ENCODE results near the gene ADGRD1. TPM values are rescaled to one million over a fixed set of nuclear protein-coding genes. Genes with fewer than 3 reads are reported as not detected.
"Not testable (repeated sequence)": the region's sequence is repeated elsewhere in the genome, so short reads cannot be mapped to it uniquely, and the experiment has no call there.

ADGRD1 gene
- polyA plus RNA-seq, 4 donors: 15.4 to 74.1 (median 18.7) TPM

DNA sequence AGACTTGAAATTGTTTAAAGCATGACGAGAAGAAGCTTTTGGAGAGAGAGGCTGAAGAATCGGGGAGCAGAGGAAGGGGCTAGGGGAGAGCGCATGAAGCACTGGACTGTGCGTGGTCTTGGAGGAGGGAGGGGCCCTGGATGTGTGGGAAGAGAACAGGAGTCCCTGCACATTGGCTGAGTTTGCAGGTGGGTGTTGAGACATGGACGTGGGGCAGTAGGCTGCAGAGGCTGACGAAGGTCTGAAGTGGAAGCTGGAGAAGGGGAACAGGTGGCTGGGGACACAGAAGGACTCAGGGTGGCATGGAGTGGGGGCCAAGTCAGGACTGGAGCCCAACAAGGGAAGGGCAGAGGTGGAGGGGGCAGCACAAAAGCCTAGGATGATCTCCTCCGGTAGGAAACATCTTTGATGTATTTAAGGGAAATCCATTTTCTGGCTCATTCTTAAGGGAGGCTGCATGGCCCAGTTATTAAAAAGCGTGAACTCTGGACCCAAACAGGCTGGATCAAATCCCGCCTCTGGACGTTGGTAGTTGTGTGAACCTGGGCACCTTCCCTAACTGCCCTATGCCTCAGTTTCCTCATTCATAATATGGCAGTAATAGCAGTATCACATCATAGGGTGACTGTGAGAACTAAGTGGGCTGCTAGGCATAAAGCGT, 29.0 kb downstream of the ADGRD1 start:
- DNase-seq (ENCODE audit: low read depth in 4 of 4, low spot score in 3 of 4): no peak

GRCh38 chr12:130983328-130984017, 29.8 kb downstream of the ADGRD1 start:
- DNase-seq (ENCODE audit: low read depth in 4 of 4, low spot score in 3 of 4): no peak

- no peak for DNase-seq (ENCODE audit: low read depth in 4 of 4, low spot score in 3 of 4)
These were observed 30.7 kb downstream of the ADGRD1 start for GRCh38 chr12:130984183-130985058.

GRCh38 chr12:130987151-130987931, 33.6 kb downstream of the ADGRD1 start:
- DNase-seq (ENCODE audit: low read depth in 4 of 4, low spot score in 3 of 4): no peak

DNA sequence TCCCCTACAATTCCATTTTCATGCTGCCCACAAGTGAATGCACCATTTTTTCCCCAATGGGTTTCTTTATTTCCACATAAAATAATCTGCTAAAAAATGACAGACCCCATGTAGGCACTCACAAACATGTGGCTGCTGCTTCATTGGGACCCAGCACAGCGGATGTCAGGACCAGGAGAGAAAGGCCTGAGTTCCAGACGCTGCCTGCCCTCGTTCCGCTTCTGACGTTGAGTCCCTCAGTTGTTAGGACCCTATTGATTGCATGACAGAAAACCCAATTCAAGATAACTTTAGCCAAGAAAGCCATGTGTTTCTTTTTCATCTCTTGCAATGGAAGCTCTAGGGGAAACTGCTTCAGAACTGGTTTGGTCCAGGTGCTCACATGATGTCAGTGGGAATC, 34.6 kb downstream of the ADGRD1 start:
- no peak for DNase-seq (ENCODE audit: low read depth in 4 of 4, low spot score in 3 of 4)

DNA sequence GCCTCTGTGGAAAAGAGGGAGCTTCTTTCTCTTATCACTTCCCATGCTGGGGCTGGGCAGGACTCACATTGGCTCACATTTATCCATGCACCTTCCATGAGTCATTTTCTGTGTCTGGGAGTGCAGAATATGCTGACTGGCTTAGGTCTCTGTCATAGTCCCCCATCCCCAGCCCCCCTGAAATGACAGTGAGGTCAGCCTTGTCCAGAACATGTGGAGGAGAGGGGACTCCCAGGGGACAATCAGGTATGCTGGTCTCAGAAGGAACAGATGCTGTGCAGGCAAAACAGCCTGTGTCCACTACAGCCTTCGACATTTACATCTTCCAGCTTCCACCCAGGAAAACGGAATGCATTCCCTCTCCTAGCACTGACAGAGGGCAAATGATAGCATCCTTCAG, 35.0 kb downstream of the ADGRD1 start:
- DNase-seq (ENCODE audit: low read depth in 4 of 4, low spot score in 3 of 4): no peak

GRCh38 chr12:130989391-130989790, 35.7 kb downstream of the ADGRD1 start:
- no peak for DNase-seq (ENCODE audit: low read depth in 4 of 4, low spot score in 3 of 4)

DNA sequence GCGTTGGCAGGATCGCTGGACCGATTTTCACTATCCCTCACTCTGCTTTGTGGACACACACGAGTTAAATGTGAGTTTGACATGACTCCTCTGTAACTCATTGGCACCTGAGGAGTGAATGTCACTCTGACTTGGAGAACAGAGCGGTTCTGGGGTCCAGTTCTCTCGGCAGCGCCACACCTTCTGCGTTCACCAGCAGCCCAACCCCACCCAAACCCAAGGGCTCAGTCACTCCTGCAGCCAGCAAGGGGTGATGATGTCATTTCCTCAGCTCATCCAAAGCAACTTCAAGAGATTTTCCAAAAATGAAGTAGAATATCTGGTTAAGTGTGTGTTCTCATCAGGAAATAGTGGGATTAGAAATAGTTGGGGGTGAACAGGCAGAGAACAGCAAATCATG, 36.3 kb downstream of the ADGRD1 start:
- no peak for DNase-seq (ENCODE audit: low read depth in 4 of 4, low spot score in 3 of 4)

GRCh38 chr12:130992448-130992847, 38.7 kb downstream of the ADGRD1 start:
- DNase-seq (ENCODE audit: low read depth in 4 of 4, low spot score in 3 of 4): no peak

- DNase-seq (ENCODE audit: low read depth in 4 of 4, low spot score in 3 of 4): no peak
These were observed 39.4 kb downstream of the ADGRD1 start for GRCh38 chr12:130992979-130993538.

DNA sequence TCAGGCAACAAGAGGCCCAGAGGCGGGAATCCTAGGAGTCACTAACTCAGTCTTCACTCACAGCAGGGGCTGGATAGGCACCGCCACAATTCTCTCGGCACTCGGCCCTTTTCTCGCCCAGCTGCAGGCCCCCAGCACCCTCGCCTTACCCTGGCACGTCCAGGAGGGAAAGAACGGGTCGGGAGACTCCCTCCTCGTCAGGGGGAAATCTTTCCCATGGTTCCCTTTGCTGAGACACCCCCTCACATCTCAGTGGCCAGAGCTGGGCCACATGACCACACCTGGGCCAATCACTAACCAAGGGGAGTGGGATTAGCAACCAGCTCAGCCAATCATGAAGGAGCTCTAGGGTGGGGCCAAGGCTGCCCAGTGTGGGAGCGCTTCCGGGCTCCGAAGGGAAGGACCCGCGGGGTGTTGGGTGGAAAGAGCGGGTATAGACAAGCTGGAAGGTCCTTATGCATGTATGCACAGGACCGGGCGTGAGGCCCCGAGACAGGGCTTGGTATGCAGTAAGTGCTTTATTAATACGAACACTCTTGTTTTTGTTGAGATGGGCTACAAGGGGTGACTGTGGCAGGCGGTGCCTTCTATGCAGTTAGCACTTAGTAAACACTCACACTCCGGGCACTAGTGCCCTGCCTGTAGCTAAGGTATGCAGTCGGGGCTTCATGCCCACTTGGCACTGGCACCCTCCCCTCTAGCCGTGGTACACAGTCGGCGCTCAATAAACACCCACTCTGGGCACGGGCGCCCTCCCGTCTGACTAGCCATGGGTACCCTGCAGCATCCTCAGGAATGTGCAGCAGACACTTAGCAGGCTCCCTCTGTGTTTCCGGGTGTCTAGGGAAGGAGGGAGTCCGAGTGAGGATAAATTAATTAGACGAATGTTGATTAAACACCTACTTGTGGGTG, 40.3 kb downstream of the ADGRD1 start:
- DNase-seq (ENCODE audit: low read depth in 4 of 4, low spot score in 3 of 4): no peak

GRCh38 chr12:130994821-130995375, 41.2 kb downstream of the ADGRD1 start:
- no peak for DNase-seq (ENCODE audit: low read depth in 4 of 4, low spot score in 3 of 4)

DNA sequence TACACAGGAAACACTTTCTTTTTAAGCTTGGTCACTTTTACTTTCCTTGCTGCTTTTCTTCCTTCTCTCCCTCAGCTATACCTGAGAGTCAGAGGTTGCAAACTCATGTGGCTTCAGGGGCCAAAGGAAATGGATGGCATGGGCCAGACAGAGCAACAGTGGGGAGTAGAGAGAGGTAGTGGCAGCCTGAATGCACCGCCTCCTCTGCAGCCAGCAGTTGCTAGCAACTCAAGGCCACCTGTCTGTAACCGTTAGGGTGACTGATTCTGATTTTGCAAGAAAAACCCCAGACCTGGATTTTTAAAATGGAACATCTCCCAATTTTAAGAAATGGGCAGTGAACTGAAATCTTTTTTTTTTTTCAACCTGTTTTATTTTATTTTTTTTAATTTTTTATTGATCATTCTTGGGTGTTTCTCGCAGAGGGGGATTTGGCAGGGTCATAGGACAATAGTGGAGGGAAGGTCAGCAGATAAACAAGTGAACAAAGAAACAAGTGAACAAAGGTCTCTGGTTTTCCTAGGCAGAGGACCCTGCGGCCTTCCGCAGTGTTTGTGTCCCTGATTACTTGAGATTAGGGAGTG, 41.8 kb downstream of the ADGRD1 start:
- not testable (repeated sequence) for DNase-seq (ENCODE audit: low read depth in 4 of 4, low spot score in 3 of 4)

- DNase-seq (ENCODE audit: low read depth in 4 of 4, low spot score in 3 of 4): no peak
These were observed 44.4 kb downstream of the ADGRD1 start for GRCh38 chr12:130998136-130998535.

GRCh38 chr12:131000000-131000486, 46.3 kb downstream of the ADGRD1 start:
- no peak for DNase-seq (ENCODE audit: low read depth in 4 of 4, low spot score in 3 of 4)

- DNase-seq (ENCODE audit: low read depth in 4 of 4, low spot score in 3 of 4): no peak
These were observed 47.8 kb downstream of the ADGRD1 start for GRCh38 chr12:131001493-131001892.

- DNase-seq (ENCODE audit: low read depth in 4 of 4, low spot score in 3 of 4): no peak
These were observed 48.5 kb downstream of the ADGRD1 start for GRCh38 chr12:131002216-131002631.

- no peak for DNase-seq (ENCODE audit: low read depth in 4 of 4, low spot score in 3 of 4)
These were observed 49.5 kb downstream of the ADGRD1 start for GRCh38 chr12:131003036-131003715.

Measured in left renal pelvis (tissue), 4 donors.